GM12892 (cell line): Measurements from ENCODE around the gene FILIP1L.

Source experiments
- POLR2A ChIP-seq: IDR thresholded peaks from 2 replicates; pipeline ENCODE4 v1.6.1; 2011; ENCODE audit warnings: low read depth, low read length, control low read depth
- POLR2AphosphoS5 ChIP-seq: IDR thresholded peaks from 2 replicates; pipeline ENCODE4 v1.6.1; 2011; ENCODE audit warnings: low read depth, low read length, control low read depth
- TAF1 ChIP-seq: IDR thresholded peaks from 2 replicates; pipeline ENCODE4 v1.6.1; 2011; ENCODE audit warnings: low read depth, mild to moderate bottlenecking, control low read depth, low read length, borderline replicate concordance

GRCh38 chr3:99969136-99969535 is 145.2 kb downstream of the FILIP1L start:
- TF ChIP-seq POLR2AphosphoS5 (no peak), POLR2A (no peak), TAF1 (no peak)
